ENCODE data around the gene PLOD1.
"Not testable (repeated sequence)": the region's sequence is repeated elsewhere in the genome, so short reads cannot be mapped to it uniquely, and the experiment has no call there.

PLOD1 gene

DNA sequence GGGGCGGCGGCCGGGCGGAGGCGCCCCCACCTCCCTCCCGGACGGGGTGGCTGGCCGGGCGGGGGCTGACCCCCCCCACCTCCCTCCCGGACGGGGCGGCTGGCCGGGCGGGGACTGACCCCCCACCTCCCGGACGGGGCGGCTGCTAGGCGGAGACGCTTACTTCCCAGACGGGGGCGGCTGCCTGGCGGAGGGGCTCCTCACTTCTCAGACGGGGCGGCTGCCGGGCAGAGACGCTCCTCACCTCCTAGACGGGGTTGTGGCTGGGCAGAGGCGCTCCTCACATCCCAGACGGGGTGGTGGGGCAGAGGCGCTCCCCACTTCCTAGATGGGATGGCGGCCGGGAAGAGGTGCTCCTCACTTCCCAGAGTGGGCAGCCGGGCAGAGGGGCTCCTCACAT, 73.8 kb downstream of the PLOD1 start:
- not testable (repeated sequence) for DNase-seq

DNA sequence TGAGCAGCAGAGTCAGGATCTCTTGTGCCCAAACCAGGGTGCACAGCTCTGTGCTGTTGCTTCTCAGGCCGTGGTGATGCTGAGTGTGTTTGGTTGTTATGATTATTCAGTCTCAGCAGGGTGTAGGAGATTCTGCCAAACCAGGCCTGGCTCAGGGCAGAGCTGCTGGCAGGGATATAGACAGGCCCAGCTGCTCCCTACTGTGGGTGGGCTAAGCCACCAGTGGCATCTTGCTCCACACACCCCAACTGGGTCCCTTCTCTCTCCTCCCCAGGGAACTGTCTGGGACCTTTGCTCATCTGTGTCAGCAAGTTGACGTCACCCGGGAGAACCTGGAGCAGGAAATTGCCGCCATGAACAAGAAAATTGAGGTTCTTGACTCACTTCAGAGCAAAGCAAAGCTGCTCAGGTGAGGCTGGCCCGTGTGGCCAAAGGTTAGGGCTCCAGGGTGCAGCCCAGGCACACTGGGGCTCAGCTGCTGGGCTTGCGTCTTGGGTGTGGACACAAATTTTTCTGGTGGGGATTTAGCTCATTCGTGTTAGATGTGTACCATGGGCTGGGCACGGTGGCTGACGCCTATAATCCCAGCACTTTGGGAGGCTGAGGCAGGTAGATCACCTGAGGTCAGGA, 74.9 kb downstream of the PLOD1 start:
- DNase-seq, result no peak

DNA sequence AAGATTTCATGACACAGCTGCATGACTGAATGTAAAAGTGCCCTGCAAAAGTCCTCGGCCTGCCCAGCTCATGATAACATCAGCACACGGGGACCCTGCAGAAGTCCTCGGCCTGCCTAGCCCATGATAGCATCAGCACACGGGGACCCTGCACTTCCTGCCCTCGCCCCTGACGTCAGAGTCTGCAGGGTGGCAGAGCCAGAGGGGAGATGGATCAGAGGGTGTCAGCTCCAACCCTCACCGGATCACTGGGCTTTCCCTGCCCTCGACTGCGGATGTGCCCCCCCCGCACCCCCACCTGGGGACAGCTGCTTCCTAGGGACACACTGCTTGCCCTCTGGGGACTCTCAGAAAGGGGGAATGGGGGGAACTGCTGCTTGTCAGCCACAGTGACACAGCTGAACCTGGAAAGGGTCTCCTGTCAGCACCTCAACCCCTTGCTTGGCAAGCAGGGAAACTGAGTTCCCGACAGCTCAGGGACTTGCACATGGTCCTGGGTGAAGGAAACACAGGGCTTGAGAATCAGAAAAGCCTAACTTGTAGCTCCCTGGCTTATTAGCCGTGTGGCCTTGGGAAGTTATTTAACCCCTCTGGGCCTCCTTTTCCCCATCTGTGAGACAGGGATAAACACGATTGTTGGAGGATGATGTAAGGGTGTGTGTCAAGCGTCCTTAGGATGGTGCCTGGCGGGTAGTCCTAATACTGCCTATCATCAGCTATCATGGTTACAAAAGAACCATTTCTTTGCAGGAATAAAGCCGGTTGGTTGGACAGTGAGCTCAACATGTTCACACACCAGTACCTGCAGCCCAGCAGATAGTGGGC, 76.4 kb downstream of the PLOD1 start:
- no peak for DNase-seq

DNA sequence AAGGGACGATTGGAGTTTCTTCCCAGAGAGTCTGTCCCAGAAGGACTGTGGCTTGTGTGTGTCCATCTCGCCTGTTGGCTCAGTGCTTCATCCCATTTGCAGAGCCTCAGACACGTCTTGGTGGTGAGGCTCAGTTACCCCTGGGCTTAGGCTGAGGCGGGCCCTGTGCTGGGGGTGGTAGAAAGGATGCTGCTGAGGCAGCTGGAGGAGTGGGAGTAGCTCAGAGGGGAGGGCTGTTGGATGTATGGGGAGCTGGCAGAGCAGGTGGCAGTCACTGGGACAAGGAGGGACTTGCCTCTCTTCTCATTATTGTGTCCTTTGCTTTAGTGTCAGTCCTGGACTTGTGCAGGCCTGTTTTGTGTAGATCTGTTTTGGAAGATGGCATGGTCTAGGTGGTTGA, 77.5 kb downstream of the PLOD1 start:
- DNase-seq, result no peak

DNA sequence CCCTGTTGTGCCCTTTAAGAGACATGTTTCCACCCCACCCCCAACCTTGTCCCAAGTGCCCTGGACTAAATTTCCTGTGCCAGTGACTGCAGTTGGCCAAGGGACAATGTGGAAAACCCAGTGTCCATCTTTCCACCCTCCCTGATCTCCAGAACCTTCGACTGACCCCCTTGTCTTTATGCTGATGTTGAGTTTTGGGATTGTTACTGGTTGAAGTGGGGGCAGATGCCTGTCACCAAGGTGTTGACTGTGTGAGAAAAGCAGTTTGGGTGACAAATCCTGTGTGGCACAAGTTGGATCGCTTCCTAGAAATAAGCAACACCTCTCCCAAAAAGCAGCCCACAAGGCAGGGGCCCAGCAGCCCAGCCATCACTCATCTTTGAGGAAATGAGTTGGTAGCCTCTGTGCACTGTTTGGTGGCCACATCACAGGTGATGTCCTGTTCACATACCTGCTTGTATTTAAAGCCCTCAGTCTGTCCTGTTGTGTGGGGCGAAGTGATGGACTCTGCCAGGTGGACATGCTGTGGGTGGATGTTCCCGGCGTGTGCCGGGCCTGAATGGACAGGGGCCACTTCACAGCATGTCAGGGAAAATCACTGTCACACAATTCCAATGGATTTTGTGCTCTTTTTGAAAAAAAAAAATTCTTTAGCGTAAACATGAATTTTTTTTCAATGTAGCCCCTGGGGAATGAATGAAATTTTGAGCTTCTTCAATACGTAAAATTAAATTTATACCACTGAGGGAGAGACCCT, 78.2 kb downstream of the PLOD1 start:
- DNase-seq, result no peak

DNA sequence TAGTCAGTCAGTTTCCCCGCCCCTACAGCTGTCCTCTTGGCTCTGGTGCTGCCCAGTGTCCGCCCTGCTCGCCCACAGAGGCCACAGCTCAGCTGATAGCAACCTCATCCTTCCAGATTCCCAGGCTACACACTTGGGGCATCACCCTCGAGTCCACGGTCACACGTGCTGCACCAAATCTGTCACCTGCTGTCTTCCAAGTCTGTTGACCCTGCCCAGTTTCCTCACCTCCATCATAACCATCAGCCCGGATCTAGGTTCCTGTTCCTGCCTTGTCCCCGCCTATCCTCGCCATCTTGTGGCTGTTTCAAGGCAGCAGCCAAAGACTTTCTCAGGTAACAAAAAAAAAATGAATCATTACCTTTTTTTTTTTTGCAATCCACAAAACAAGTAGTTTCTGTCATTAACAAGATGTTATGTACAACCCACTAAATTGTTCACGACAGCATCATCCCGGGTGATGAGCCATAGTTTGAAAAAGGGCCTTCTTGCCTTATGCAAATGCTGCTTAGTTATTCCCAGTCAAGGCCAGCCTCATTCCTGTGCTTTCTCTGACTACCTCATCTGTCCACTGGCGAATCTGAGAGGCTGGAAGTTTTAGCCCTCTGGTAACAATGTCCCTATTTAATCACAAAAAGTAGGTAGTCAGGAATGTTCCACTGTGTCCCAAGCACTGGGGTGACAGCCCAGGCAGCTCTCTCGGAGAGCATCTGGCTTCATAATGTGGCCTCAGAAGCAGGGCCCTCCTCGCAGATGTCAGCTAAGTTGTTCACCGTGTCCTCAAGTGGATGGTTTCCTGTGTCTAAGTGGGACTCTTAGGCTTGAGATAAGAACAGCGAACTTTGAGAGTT, 79.8 kb downstream of the PLOD1 start:
- DNase-seq, result no peak

DNA sequence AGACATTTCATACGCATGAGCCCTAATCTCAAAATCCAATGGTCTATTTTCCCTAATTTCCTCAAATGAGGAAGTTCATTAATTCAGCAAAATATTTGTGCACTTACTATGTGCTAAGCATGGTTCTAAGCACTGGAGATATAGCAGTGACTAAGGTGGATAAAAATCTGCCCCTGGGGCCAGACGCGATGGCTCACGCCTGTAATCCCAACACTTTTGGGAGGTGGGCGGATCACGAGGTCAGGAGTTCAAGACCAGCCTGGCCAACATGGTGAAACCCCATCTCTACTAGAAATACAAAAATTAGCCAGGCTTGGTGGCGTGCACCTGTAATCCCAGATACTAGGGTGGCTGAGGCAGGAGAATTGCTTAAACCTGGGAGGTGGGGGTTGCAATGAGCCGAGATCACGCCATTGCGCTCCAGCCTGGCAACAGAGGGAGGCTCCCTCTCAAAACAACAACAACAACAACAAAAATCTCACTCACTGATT, 80.5 kb downstream of the PLOD1 start:
- no peak for DNase-seq

DNA sequence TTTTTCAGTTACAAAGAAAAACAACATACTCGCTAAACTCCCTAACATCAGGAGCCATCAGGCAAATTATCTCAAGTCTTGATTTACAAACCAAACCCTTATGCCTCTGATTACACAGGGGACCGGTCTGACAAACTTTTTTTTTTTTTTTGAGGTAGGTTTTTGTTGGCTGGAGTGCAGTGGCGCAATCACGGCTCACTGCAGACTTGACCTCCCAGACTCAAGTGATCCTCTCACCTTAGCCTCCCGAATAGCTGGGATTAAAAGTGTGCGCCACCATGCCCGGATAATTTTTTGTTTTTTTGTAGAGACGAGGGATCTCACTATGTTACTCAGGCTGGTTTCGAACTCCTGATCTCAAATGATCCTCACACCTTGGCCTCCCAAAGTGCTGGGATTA, 81.0 kb downstream of the PLOD1 start:
- no peak for DNase-seq

DNA sequence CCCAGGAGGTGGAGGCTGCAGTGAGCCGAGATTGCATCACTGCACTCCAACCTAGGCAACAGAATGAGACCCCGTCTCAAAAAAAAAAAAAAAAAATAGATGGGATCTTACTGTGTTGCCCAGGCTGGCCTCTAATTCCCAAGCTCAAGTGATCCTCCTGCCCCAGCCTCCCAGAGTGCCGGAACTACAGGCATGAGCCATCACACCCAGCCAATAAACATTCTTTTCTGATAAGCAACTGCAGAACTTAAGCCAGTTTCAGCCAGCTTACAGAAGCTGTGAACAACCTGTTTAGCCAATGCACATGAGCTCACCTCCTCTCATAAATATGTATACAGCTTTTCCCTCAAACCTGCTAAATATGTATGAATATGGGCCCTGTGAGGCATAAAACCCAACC, 81.7 kb downstream of the PLOD1 start:
- no peak for DNase-seq

DNA sequence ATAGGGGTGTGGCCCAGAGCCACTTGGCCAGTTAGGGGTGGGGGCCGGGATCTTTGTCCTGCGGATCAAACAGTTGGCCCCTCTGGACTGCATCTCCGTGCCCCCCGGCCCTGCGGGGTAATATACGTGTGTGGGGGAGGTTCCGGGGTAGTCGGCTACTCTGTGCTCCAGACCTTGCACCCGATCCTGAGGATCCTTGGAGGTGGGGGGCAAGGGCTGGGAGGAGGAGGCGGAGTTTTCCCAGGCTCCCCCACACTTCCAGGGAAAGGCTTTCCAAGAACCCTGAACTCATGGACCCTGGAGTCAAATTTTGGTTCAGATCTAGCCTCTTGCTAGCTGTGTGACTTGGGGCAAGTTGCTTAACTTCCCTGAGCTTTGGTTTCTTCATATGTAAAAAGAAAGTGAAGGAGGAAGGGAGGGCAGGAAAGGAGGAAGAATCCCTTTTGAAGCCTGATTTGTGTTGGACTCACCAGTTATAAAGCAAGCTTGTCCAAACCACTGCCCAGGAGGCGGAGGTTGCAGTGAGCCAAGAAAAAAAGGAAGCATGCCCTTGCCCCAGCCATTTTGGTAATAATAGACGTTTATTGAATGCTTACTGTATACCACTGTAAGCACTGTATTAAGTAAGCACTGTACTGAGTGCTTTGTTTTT, 85.5 kb downstream of the PLOD1 start:
- no peak for DNase-seq

DNA sequence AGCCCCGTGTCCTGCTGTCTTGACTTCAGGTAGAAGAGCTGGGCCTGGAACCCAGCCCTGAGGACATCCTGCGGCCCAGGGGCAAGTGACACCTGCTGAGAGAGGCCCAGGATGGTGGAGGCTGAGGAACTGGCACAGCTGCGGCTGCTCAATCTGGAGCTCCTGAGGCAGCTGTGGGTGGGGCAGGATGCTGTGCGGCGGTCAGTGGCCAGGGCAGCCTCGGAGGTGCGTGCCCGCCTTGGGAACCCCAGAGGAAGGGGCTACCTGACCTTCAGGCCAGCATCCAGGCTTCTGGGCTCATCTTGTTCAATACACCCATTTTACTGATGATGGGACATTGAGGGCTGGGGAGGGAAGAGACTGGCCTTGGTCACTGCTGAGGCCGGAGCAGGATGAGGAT, 87.1 kb downstream of the PLOD1 start:
- no peak for DNase-seq

DNA sequence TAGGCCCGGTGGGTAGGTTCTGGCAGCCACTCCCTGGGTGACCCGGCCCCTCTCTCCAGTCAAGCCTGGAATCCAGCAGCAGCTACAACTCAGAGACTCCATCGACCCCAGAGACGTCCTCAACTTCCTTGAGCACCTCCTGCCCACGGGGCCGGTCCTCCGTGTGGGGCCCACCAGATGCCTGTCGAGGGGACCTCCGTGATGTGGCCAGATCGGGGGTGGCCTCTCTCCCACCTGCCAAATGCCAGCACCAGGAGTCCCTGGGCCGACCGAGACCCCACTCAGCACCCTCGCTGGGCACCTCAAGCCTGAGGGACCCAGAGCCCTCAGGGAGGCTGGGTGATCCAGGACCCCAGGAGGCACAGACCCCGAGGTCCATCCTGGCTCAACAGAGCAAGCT, 87.5 kb downstream of the PLOD1 start:
- DNase-seq, result no peak
